ENCODE data around the gene NOP9. TPM values are rescaled to one million over a fixed set of nuclear protein-coding genes. Genes with fewer than 3 reads are reported as not detected.

The NOP9 gene
- total and polyA plus RNA-seq, 8 donors, result 22.4 to 28.4 (median 25.1) TPM

- DNase-seq (peak in 1 of 4 donors; percentile 63), ATAC-seq (peak; percentile 40)
- no peaks in the 10 kb centered on the region for H3K9me3 ChIP-seq
- intact Hi-C loops (cut with DNase I), result loop anchor here in 1 of 2 donors (5.0 kb wide), 1 partner anchor 57 kb away; the partner anchor contains the start of gene TINF2
- H3K27me3 ChIP-seq, result no peaks in the 10 kb centered on the region
- H3K36me3 ChIP-seq, result peaks cover 3 to 49% of the 10 kb centered on the region in 2 donors
- peak overlapping the region; percentile 73 to 82 for H3K27ac ChIP-seq
- H3K4me1 ChIP-seq, result peaks cover 14 to 47% of the 10 kb centered on the region in 2 donors
- H3K4me3 ChIP-seq, result peak overlapping the region; percentile 82 to 91
- TF ChIP-seq, protein P1, sequence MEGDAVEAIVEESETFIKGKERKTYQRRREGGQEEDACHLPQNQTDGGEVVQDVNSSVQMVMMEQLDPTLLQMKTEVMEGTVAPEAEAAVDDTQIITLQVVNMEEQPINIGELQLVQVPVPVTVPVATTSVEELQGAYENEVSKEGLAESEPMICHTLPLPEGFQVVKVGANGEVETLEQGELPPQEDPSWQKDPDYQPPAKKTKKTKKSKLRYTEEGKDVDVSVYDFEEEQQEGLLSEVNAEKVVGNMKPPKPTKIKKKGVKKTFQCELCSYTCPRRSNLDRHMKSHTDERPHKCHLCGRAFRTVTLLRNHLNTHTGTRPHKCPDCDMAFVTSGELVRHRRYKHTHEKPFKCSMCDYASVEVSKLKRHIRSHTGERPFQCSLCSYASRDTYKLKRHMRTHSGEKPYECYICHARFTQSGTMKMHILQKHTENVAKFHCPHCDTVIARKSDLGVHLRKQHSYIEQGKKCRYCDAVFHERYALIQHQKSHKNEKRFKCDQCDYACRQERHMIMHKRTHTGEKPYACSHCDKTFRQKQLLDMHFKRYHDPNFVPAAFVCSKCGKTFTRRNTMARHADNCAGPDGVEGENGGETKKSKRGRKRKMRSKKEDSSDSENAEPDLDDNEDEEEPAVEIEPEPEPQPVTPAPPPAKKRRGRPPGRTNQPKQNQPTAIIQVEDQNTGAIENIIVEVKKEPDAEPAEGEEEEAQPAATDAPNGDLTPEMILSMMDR (IDR thresholded peaks at IDR 0.05), result no peak
Measured at GRCh38 chr14:24298892-24299254, 777 bp upstream of the NOP9 start.

DNA sequence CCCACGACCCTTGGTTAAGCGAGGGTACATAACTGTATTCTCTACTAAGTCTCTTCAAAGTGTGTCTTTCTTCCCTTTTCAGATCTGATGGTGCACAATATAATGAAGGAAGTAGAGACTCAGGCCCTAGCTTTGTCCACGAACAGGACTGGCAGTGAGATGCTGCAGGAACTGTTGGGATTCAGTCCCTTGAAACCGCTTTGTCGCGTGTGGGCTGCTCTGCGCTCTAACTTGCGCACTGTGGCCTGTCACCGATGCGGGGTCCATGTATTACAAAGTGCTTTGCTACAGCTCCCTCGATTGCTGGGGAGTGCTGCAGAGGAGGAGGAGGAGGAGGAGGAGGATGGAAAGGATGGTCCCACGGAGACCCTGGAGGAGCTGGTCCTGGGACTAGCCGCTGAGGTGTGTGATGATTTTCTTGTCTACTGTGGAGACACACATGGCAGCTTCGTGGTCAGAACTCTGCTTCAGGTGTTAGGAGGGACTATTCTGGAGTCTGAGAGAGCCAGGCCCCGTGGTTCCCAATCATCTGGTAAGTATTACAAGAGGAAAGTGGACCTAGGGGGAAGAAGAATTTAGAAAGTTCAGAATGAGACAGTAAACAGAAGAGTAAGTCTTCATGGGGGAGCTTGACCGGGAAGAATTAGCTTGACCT is 803 bp downstream of the NOP9 start:
- Histone ChIP-seq H3K4me1 (peaks cover 14 to 47% of the 10 kb centered on the region in 2 donors), H3K4me3 (peak overlapping the region; percentile 82 to 91), H3K36me3 (peaks cover 3 to 54% of the 10 kb centered on the region in 2 donors), H3K9me3 (no peaks in the 10 kb centered on the region), H3K27ac (peak overlapping the region; percentile 73 to 82), H3K27me3 (no peaks in the 10 kb centered on the region)
- TF ChIP-seq, protein P1 (IDR thresholded peaks at IDR 0.05), result no peak
- intact Hi-C loops (cut with DNase I), result no loop called here
- no peak for ATAC-seq
- no peak for DNase-seq

GRCh38 chr14:24304019-24304387 is 4.4 kb downstream of the NOP9 start:
- TF ChIP-seq, protein P1 (IDR thresholded peaks at IDR 0.05), result no peak
- H3K27me3 ChIP-seq, result no peaks in the 10 kb centered on the region
- peaks cover 7 to 38% of the 10 kb centered on the region in 2 donors for H3K4me1 ChIP-seq
- no peak overlapping the region for H3K27ac ChIP-seq
- intact Hi-C loops (cut with DNase I), result no loop called here
- H3K9me3 ChIP-seq, result no peaks in the 10 kb centered on the region
- no peak overlapping the region for H3K4me3 ChIP-seq
- ATAC-seq, result no peak
- DNase-seq, result no peak
- peaks cover 3 to 70% of the 10 kb centered on the region in 2 donors for H3K36me3 ChIP-seq

- Histone ChIP-seq H3K36me3 (peaks cover 3 to 58% of the 10 kb centered on the region in 2 donors), H3K27ac (no peak overlapping the region), H3K4me3 (no peak overlapping the region), H3K9me3 (no peaks in the 10 kb centered on the region), H3K27me3 (no peaks in the 10 kb centered on the region), H3K4me1 (peaks cover 17 to 48% of the 10 kb centered on the region in 2 donors)
- intact Hi-C loops (cut with DNase I), result no loop called here
- TF ChIP-seq, protein P1 (IDR thresholded peaks at IDR 0.05), result no peak
- no peak for ATAC-seq
- DNase-seq, result no peak
Measured at GRCh38 chr14:24307156-24307574, 7.5 kb downstream of the NOP9 start.

GRCh38 chr14:24307575-24308341 is 8.1 kb downstream of the NOP9 start, which contains the start of gene CIDEB:
Gene CIDEB (minus strand): TSS chr14:24307977. CDS start chr14:24307858, 119 bp downstream.
- intact Hi-C loops (cut with DNase I), result no loop called here
- Histone ChIP-seq H3K27ac (peak within 1 kb of the TSS in 1 of 2 donors; percentile 6), H3K4me1 (peaks cover 19 to 53% of the 10 kb centered on the region in 2 donors), H3K9me3 (no peaks in the 10 kb centered on the region), H3K4me3 (no peak within 1 kb of the TSS), H3K36me3 (peaks cover 3 to 52% of the 10 kb centered on the region in 2 donors), H3K27me3 (no peaks in the 10 kb centered on the region)
- DNase-seq (peak in 2 of 4 donors; percentile 51 to 67), ATAC-seq (peak; percentile 40)
- TF ChIP-seq, protein P1 (IDR thresholded peaks at IDR 0.05), result peak; percentile 93 to 97
